Lower leg skin (tissue), 3 donors: ENCODE measurements around the gene SRRM2.

Source experiments
- POLR2A ChIP-seq, 2 donors: fragments of 450-650 bp; IDR thresholded peaks; one replicate each; pipeline ENCODE4 v1.6.1; 2016 to 2017; ENCODE audit warnings: antibody characterized with exemption in 2 of 2, mild to moderate bottlenecking in 1 of 2, moderate library complexity in 1 of 2
- TF ChIP-seq, protein P1 (sequence below), 3 donors: fragments of 450-650 bp; IDR thresholded peaks; one replicate each; pipeline ENCODE4 v1.5.1; 2016; ENCODE audit warnings: antibody characterized with exemption in 3 of 3, mild to moderate bottlenecking in 3 of 3, moderate library complexity in 2 of 3

DNA sequence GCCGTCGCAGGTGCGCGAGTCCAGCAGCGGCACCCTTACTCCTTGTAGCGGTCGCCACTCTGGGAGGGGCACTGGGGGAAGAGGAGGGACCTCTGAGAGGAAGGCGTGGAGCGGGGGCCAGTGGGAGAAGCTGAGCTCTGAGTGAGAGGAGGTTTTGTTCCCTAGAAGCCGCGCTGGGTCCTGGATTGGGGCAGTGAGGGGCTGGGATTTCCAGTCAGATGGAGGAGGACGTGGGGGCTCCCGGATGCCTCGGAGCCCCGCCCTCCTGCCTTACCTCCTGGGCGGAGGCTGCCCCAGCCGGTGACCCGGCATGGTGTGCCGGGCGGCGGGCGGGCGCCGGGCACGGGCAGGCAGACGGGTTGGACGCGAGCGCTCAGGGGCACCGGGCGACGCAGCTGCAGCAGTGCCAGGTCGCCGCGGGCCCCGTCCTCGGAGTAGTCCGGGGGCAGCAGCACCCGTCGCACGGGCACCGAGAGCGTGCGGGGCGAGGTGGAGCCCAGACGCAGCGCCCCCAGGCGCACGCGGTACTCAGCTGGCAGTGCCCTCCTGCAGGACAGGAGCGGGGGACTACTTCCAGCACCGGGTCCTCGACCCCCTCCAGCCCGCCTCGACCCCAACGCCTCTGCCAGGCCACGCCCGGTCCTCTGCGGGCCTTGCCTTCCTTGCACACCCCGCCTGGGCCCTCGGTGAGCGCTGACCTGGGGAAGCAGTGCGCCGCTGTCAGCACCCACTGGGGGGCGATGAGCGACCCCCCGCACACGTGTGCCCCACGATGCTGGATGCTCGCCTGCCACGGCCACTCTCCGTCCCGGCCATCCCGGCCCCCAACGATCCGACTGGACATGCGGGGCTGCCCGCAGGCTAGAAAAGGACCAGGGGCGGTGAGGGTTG is 32.9 kb downstream of the SRRM2 start:
- TF ChIP-seq POLR2A (IDR thresholded peaks at IDR 0.05) = no peak
- TF ChIP-seq, protein P1, sequence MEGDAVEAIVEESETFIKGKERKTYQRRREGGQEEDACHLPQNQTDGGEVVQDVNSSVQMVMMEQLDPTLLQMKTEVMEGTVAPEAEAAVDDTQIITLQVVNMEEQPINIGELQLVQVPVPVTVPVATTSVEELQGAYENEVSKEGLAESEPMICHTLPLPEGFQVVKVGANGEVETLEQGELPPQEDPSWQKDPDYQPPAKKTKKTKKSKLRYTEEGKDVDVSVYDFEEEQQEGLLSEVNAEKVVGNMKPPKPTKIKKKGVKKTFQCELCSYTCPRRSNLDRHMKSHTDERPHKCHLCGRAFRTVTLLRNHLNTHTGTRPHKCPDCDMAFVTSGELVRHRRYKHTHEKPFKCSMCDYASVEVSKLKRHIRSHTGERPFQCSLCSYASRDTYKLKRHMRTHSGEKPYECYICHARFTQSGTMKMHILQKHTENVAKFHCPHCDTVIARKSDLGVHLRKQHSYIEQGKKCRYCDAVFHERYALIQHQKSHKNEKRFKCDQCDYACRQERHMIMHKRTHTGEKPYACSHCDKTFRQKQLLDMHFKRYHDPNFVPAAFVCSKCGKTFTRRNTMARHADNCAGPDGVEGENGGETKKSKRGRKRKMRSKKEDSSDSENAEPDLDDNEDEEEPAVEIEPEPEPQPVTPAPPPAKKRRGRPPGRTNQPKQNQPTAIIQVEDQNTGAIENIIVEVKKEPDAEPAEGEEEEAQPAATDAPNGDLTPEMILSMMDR (IDR thresholded peaks at IDR 0.05) = no peak
